Dedifferentiated amniotic fluid mesenchymal stem cell (primary cell): ENCODE measurements around the gene CMYA5.
"Not testable (repeated sequence)": the region's sequence is repeated elsewhere in the genome, so short reads cannot be mapped to it uniquely, and the experiment has no call there.

Source experiments
- DNase-seq: peaks from one replicate; pipeline ENCODE4 v3.0.0-alpha.2; 2016; ENCODE audit errors: extremely low spot score

Gene CMYA5

DNA sequence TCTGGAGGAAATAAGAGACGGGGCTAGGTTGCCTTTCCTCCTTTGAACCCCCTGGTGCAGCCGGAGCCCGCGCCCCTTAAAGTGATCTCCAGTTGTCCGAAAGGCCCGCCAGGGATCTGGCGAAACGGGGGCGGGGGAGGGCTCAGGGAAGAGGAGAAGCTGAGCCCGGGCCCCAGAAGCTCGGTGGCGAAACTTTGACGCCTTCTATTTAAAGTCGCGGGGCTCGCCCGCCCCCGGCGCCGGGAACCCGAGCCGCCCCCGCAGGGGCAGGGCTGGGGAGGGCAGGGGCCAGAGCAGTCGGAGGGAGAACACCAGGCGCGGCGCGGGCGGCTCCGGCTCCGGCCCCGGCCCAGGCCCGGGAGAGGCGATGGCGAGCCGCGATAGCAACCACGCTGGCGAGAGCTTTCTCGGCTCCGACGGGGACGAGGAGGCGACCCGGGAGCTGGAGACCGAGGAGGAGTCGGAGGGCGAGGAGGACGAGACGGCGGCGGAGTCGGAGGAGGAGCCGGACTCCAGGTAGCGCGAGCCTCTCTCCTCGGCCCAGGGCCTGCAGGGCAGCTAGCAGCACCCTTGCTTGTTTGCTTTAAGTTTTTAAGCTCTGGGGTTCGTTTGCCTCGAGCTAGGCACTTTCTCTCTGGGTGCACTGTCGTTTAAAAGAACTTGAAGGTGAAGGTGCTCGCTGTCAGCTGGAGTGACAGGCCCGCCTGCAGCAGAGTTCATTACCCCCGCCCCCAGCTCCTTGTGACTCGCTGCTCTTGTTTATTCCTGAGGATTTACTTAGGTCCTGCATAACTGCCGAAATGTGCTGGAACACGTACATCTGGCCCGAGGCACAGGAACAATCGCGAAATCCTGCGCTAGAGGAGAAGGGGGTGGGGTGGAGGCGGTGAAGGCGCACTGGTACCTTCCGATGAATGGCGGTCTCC, at the start of gene CMYA5:
Gene CMYA5, plus strand, starts transcription at position 296 of the 926 bp plus-strand sequence. Its CDS starts 72 bp downstream, at position 368.
- no peak for DNase-seq

DNA sequence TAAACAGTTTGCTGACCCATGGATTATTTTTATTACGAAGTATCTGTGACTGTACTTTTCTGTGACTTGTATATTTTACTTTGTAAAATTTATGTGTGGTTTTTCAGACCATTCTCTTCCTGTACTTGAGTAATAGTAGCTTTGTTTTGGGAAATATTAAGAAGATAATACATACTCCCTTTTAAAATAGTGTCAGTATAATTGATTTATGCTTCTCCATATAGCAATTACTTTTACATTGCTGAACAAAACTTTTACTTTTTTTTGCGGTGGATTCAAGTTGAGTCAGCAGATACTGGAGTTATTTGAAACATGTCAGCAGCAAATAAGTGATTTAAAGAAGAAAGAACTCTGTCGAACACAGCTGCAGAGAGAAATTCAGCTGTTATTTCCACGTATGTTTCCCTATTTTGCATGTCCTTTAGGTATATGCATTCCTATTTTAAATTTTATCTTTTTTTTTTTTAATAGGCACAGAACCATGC, 49.0 kb upstream of the CMYA5 start:
- DNase-seq: no peak

DNA sequence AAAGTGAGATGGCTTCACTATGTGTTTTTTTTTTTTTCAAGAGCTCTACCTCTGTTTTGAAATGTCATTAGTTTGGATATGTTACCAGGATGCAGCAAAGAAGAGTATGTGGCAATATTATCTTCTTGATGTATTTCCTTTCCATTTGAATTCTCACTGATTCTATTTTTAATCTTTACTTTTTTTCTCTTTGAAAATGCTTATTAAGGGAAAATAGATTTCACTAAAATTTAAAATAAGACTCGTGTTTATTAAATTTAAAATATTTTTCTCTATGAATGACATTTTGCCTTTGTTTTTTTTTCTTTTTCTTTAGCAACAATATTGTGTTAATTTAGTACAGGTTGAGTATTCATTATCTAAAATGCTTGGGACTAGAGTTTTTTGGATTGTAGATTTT, 48.2 kb upstream of the CMYA5 start:
- no peak for DNase-seq

GRCh38 chr5:79642210-79642609, 47.4 kb upstream of the CMYA5 start:
- DNase-seq: no peak

DNA sequence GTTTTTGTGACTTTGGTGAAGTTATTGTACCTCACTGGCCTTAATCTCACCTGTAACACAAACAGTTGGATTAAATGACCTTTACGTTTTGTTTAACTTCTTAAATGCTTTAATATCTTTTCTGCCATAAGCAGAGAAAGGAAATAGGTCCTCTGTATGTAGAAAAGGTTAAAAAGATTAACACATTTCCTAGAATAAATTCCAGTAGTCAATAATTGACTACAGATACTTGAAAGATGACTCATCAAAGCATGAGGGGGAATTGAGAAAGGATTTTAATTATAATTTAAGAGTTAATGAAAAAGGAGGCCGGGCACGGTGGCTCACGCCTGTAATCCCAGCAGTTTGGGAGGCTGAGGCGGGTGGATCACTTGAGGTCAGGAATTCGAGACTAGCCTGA, 35.8 kb upstream of the CMYA5 start:
- DNase-seq: no peak

- DNase-seq: no peak
Observed at GRCh38 chr5:79663212-79663611, 26.4 kb upstream of the CMYA5 start.

DNA sequence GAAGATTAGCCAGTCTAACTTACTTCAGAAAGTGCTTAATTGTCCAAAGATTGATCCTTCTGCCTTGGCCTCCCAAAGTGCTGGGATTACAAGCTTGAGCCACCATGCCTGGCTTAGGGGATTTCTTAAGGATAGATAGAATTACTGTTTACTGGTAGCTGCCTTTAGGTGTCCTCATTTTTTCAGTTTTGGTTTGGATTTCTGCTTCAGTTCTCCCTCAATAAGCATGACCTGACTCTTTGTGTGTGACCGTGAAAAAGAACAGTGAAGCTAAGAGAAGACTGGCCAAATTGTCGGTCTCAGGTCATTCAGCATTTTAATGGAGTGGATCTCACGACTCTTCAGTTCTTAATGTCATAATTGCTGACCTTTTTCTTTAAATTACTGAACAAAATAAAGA, 22.9 kb upstream of the CMYA5 start:
- DNase-seq: no peak

DNA sequence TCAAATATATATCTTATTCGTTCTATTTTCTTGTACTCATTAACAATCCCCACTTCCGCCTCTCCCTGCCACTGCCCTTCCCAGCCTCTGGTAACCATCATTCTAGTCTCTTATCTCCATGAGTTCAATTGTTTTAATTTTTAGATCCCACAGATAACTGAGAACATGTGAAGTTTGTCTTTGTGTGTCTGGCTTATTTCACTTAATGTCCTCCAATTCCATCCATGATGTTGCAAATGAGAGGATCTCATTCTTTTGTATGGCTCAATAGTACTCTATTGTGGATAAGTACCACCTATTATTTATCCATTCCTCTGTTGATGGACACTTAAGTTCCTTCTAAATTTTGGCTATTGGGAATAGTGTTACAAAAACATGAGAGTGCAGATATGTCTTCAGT, 17.2 kb upstream of the CMYA5 start:
- DNase-seq: no peak

- not testable (repeated sequence) for DNase-seq
Observed at GRCh38 chr5:79676354-79676753, 13.3 kb upstream of the CMYA5 start.

- not testable (repeated sequence) for DNase-seq
Observed at GRCh38 chr5:79682102-79682501, 7.5 kb upstream of the CMYA5 start.

GRCh38 chr5:79684782-79685181, 4.9 kb upstream of the CMYA5 start:
- no peak for DNase-seq

DNA sequence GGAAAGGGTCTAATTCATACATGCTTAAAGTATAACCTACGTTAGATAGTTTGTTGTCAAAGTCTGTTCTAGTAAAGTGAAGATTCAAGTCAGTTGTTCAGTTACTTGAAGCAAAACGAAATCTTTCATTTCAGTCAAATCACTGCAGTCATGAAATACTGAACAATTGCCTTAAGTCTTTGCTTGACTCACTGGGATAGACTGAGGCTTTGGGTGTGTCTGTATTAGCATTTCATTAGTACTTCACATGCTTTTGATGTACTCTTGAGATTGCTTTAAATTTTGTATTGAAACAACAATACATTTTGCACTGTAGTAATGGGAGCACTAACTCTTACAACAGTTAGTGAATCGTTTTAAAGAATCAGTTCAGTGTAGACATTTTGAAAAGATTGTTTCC, 4.0 kb upstream of the CMYA5 start:
- no peak for DNase-seq

DNA sequence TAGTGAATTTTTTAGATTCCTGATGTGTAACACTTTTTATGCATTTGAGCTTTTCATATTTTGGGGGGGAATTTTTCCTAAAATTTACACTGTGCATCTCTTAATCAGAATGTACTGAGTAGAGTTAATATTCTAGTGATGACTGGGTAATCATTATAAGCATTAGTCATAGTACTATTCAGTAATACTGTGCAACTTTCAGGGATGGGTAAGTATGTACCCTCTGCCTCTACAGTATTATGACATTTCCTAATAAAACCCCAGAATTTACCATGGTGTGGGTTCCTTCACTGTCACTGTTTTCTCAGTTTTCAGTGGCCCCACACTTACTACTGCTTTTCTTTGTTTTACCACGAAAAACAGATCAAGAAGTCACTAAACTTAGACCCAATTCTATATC, 2.8 kb upstream of the CMYA5 start:
- no peak for DNase-seq

- DNase-seq: no peak
Observed at GRCh38 chr5:79687889-79688288, 1.7 kb upstream of the CMYA5 start.

DNA sequence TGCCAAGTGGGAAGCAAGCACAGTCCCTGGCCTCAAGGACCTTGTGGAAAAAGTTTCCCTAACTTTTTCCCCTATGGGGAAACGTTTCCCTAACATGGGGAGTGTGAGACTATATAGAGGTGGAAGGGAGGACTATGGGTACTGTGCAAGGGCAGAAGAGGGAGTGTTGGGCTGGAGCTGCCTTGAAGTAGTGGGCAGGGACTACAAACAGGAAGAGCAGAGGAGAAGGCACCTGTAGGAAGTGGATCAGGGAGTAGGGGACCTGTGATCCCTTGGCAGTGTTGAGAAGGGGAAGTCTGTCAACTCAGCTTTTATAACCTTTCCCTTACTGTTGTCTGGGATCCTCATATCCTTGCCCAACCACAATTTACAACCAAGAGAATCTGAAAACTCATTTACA, 1.4 kb downstream of the CMYA5 start:
- no peak for DNase-seq

GRCh38 chr5:79692596-79692995, 3.0 kb downstream of the CMYA5 start:
- no peak for DNase-seq

GRCh38 chr5:79694183-79694582, 4.5 kb downstream of the CMYA5 start:
- no peak for DNase-seq

DNA sequence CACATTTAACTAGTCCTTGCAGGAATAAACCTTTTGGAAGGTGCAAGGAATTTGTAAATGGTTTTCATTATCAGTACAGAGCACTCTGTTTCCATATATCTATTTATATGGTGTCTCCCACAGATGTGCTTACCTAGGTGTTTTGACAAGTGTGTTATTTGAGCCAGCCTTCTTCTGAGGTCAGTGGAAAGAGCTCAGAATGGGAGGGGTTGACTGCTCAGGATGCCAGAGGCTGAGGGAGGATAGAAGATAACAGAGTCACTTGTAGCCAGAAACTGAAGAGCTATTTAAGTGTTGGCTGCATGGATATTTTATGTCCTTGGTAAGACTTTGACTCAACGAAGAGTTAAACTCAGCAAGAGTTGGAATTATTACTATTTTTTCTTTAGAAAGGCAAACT, 5.0 kb downstream of the CMYA5 start:
- no peak for DNase-seq

GRCh38 chr5:79695526-79695925, 5.9 kb downstream of the CMYA5 start:
- no peak for DNase-seq

DNA sequence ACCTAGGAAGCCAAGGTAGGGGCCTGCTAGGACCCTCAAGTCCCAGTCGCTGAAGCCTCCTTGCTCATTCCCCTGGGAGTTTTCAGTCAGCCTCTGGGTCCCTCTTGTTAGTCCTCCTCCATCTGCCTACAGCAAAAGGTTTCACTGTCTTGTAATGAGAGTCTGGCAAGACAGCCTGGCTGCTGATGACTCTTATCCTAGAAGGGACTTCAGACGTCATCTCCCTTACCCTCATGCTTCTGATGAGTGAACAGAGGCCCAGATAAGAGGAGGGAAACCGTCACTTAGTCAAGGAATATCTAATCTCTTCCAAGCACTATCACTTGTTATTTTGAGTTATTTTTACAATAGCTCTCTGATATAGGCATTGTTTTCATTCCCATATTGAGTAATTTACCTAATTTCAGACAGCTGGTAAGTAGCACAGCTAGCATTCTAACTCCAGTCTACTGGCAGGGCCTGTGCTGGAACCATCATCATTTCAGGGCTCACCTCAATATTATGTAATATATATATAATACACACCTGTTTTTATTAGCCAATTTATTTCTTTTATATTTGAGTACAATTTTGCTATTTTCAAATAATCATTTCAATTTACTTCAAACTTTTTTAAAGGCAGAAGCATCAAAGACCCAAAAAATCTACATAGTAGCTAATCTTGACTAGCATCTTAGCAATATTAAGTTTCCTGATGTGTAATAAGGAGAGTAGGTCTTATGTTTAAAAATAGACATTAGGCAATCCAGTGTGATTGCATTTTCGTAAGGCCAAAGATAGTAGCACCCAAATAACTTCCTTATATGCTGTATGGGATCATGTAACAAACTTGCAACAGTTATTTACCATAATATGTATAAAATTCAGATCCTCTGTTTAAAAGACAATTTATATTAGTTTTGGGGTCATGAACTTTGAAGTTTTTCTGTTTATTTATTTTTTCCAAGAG, 7.9 kb downstream of the CMYA5 start:
- peak; percentile 22 for DNase-seq

DNA sequence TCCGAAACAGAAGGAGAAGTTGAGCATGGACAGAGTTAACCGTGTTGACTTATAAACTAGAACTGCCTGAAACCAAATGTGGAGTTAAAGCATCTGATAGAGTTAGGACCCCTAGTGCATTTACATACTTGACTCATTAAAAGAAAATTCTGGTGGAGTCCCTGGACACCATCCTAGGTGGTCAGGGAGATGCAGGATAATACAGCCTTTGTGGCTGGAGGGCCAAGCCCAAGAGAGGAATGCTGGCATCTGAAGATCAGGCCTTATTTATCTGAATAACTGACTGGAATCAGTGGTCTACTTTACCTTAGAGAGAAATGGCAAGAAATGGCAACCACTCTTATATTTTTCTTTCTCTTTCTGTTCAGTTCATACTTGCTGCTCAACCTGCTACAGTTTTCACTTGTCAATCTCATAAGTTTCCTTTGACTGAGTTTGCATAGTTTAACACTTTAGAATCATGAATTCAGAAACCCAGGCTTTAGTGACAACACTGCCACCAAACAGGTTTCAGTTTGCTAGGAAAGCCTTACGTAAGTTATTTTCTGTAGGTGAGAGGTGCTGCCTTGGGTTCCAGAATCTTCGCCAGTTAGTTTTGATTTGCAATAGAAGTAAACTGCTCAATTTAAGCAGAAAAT, 10.2 kb downstream of the CMYA5 start:
- no peak for DNase-seq
